Heart left ventricle (tissue), 13 donors: ENCODE measurements around the gene DOCK1.

Source experiments
- CTCF ChIP-seq, 12 donors: fragments of 200-600 bp; sonication (generic) in 4 of 12; IDR thresholded peaks; one replicate each; pipeline versions ENCODE4 v1.5.0 to v1.8.0; 2018 to 2022; ENCODE audit warnings: antibody characterized with exemption in 12 of 12, mild to moderate bottlenecking in 5 of 12
- POLR2A ChIP-seq, 2 donors: fragments of 450-650 bp; IDR thresholded peaks; one replicate each; pipeline ENCODE4 v1.6.1; 2017; ENCODE audit warnings: antibody characterized with exemption in 2 of 2, mild to moderate bottlenecking in 2 of 2, moderate library complexity in 2 of 2
- donor health status: ischemic (EF 13 %, LVEDD 7.1; RV severe dilation, severe dysfunction).
- donor health status: DM: no; HTN: yes; CAD: no.
- donor health status: DM: no; HTN: no; CAD: no.
- donor health status: ischemic (EF 25% LVEDD 6.9; RV normal size, moderate dysfunction).
- donor health status: ischemic (EF 25% LVEDD 5.7; RV mildly dilated, moderate dysfunction).
- donor health status: ischemic (EF 35%, LVEDD 5.7; RV mildly dilated, moderate dysfunction).
- donor health status: nonischemic (EF 11% LVEDD 7.7; RV severe dilation, severe dysfunction).
- donor health status: DM: yes; HTN: yes; CAD: no.
- donor health status: PGD.
- donor health status: ischemic (EF 29% LVEDD 5.4; RV normal size, mild dysfunction).
- donor health status: nonischemic (EF 23%, LVEDD 6.1; RV moderate dilation, normal function).

DNA sequence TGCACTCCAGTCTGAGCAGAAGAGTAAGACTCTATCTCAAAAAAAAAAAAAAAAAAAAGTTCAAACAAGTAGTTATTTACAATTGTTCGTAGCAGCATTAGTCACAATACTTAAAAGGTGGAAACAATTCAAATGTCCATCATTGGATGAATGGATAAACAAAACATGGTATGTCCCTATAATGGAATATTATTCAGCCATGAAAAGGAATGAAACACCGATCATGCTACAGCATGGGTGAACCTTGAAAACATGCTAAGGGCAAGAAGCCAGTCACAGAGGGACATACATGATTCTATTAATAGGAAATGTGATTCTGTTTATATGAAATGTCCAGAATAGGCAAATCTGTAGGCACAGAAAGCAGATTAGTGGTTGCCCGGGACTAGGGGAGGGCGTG, 15.9 kb downstream of the DOCK1 start:
- no peak for TF ChIP-seq CTCF (IDR thresholded peaks at IDR 0.05)
- TF ChIP-seq POLR2A (IDR thresholded peaks at IDR 0.05), result no peak
